ENCODE results near the gene TMEM192.

DNA sequence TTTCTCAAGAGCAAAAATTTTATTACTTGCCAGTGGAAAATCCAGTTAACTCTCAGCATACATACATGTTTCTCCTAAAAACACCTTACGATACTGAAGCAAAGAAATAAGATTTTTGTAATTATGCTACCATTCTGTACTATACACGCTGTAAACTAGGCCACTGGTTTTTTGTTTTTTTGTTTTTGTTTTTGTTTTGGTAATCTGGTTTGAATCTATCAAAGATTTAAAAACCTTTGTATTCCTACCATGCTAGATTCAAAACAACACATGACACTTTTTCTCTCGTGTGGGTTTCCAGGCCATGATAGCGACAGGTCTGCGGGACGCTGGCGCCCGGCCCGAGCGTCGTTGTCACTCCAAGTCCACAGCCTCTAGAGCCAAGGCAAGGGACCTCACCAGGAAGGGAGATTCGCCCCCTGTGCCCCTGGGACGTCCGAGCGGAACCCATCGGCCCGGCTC lies 723 bp downstream of the TMEM192 start:
- TF ChIP-seq POLR2A (IDR thresholded peaks at IDR 0.05; ENCODE audit: low read length) (no peak), GATA1 (IDR thresholded peaks at IDR 0.05; ENCODE audit: low read depth, low read length) (no peak)

All from erythroblast (primary cell).